IPS DF 6.9 (cell line): Measurements from ENCODE around the gene RASGRP4.

ENCODE experiments used
- DNase-seq: peaks from one replicate; pipeline ENCODE4 v3.0.0-alpha.2; 2013; ENCODE audit warnings: low read depth, low spot score
- H3K27ac ChIP-seq: one replicate; pipeline ENCODE4 v1.5.1; 2013; ENCODE audit warnings: low read length, control low read depth
- H3K27me3 ChIP-seq: 2 replicates; pipeline ENCODE4 v1.6.1; 2013; ENCODE audit warnings: mild to moderate bottlenecking, low read length; ENCODE audit not compliant: control insufficient read depth, insufficient read depth
- H3K36me3 ChIP-seq: 2 replicates; pipeline ENCODE4 v1.6.1; 2013; ENCODE audit warnings: low read length; ENCODE audit not compliant: control insufficient read depth, insufficient read depth
- H3K4me1 ChIP-seq: 2 replicates; pipeline ENCODE4 v1.6.1; 2013; ENCODE audit warnings: low read length; ENCODE audit not compliant: control insufficient read depth, insufficient read depth
- H3K4me3 ChIP-seq: 2 replicates; pipeline ENCODE4 v1.5.1; 2013; ENCODE audit warnings: mild to moderate bottlenecking, low read length
- H3K9me3 ChIP-seq: 2 replicates; pipeline ENCODE4 v1.6.1; 2013; ENCODE audit warnings: low read length, inconsistent platforms; ENCODE audit not compliant: control insufficient read depth, insufficient read depth
- WGBS: extraction: QIAGEN DNeasy Blood & Tissue Kit; methylation state at CpG from one replicate; pipeline ENCODE4 v1.1.7; 2013; ENCODE audit warnings: mixed read lengths, missing lambda C conversion rate; ENCODE audit not compliant: insufficient read length, insufficient coverage; 5-methylcytosine and 5-hydroxymethylcytosine counted together

Gene RASGRP4

DNA sequence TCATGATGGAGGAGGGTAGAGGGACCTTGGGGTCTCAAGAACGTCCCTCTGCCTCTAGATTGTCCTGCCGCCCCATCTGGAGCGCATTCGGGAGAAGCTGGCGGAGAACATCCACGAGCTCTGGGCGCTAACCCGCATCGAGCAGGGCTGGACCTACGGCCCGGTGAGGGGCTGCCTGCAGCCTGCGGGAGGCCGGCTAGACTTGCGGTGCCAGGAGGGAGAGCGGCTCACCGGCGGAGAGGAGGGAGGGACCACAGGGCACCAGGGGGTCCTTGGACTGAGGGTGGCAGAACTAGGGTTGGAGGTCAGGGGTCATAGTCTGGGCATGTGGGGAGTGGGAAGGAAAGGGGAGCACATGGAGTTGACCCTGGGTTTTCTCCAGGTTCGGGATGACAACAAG is 37.3 kb upstream of the RASGRP4 start:
- DNase-seq: no peak
- Histone ChIP-seq H3K4me3 (no peak overlapping the region), H3K27me3 (no peaks in the 10 kb centered on the region), H3K4me1 (no peaks in the 10 kb centered on the region; the same call in 1 of the 2 replicates), H3K9me3 (no peaks in the 10 kb centered on the region), H3K36me3 (peaks cover 31% of the 10 kb centered on the region), H3K27ac (no peak overlapping the region)
- no CpG with 5 or more reads among the region's 18 CpGs for WGBS

DNA sequence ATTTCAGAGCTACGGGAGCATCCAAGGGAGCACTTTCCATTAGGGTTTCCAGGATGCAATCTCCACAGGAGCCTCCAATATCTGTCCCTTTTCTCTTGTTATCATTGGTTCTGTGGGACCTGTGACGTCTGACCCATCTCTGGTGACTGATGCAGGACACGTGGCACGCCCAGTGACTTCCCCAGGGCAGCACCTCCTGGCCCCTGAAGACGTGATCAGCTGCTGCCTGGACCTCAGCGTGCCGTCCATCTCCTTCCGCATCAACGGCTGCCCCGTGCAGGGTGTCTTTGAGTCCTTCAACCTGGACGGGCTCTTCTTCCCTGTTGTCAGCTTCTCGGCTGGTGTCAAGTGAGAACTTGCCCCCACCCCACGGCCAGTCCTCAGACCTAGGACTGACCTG is 33.0 kb upstream of the RASGRP4 start:
- Histone ChIP-seq H3K27me3 (no peaks in the 10 kb centered on the region), H3K4me1 (no peaks in the 10 kb centered on the region), H3K4me3 (no peak overlapping the region), H3K36me3 (peaks cover 20% of the 10 kb centered on the region), H3K9me3 (no peaks in the 10 kb centered on the region), H3K27ac (no peak overlapping the region)
- no CpG with 5 or more reads among the region's 13 CpGs for WGBS
- no peak for DNase-seq

DNA sequence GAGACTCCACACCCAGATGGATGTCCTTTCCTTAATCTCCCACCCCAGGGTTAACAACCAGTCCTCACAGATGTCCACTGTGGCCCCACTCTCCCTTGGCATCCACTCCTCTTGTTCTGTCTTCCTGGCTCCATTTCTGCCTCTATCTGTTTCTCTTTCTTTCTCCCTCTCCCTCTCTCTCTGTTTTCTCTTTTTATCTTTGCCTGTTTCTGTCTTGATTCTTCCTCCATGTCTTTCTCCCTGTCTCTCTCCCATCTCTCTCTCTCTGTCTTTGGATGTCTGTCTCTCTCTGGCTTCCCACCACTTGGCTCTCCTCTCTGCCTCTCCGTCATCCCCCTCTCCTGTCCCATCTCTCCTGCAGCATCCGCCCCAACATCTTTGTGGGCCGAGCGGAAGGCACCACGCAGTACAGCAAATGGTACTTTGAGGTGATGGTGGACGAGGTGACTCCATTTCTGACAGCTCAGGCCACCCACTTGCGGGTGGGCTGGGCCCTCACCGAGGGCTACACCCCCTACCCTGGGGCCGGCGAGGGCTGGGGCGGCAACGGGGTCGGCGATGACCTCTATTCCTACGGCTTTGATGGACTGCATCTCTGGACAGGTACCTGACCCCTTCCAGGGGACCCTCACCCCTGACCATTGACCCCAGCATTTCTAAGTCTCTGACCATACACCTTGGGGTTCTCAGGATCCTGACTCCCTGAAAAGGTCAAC is 31.8 kb upstream of the RASGRP4 start:
- no CpG with 5 or more reads among the region's 15 CpGs for WGBS
- H3K9me3 ChIP-seq: no peaks in the 10 kb centered on the region
- H3K4me1 ChIP-seq: no peaks in the 10 kb centered on the region
- no peaks in the 10 kb centered on the region for H3K27me3 ChIP-seq
- no peak for DNase-seq
- no peak overlapping the region for H3K27ac ChIP-seq
- H3K36me3 ChIP-seq: peaks cover 20% of the 10 kb centered on the region
- H3K4me3 ChIP-seq: no peak overlapping the region

DNA sequence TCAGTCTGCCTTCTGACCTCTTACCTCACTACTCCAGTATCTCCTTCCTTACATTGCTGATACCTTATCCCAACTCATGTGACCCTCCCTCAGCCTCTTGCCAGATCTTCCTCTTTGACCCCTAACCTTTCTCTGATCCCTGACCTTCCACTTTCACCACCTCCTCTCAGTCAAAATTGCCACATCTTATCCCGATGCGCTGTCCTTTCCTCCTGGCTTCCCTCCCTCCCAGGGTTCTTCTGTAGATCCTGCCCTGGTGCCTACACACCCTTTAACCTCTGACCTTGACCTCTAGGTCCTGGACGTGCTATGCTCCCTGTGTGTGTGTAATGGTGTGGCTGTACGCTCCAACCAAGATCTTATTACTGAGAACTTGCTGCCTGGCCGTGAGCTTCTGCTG is 31.2 kb upstream of the RASGRP4 start:
- no peak overlapping the region for H3K4me3 ChIP-seq
- no peaks in the 10 kb centered on the region for H3K9me3 ChIP-seq
- peaks cover 20% of the 10 kb centered on the region for H3K36me3 ChIP-seq
- H3K27me3 ChIP-seq: no peaks in the 10 kb centered on the region
- no peak overlapping the region for H3K27ac ChIP-seq
- DNase-seq: no peak
- H3K4me1 ChIP-seq: peaks cover 3% of the 10 kb centered on the region; the same call in 1 of the 2 replicates
- no CpG with 5 or more reads among the region's 5 CpGs for WGBS

DNA sequence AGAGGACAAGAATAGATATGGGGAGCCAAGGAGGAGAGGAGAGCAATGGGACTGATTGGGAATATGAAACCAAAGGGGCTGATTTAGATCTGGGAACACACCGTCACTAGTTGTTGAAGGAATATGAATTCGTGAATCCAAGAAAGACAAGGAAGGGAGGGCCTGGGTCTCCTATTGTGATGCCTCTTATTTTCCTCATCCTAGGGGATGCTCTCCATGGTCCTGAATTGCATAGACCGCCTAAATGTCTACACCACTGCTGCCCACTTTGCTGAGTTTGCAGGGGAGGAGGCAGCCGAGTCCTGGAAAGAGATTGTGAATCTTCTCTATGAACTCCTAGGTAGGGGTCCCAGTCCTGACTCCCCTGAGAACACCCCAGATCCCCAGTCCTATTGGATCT is 29.0 kb upstream of the RASGRP4 start:
- Histone ChIP-seq H3K4me3 (no peak overlapping the region), H3K9me3 (no peaks in the 10 kb centered on the region), H3K27me3 (no peaks in the 10 kb centered on the region), H3K27ac (no peak overlapping the region), H3K36me3 (peaks cover 19% of the 10 kb centered on the region), H3K4me1 (peaks cover 3% of the 10 kb centered on the region; the same call in 1 of the 2 replicates)
- no peak for DNase-seq
- no CpG with 5 or more reads among the region's 4 CpGs for WGBS

DNA sequence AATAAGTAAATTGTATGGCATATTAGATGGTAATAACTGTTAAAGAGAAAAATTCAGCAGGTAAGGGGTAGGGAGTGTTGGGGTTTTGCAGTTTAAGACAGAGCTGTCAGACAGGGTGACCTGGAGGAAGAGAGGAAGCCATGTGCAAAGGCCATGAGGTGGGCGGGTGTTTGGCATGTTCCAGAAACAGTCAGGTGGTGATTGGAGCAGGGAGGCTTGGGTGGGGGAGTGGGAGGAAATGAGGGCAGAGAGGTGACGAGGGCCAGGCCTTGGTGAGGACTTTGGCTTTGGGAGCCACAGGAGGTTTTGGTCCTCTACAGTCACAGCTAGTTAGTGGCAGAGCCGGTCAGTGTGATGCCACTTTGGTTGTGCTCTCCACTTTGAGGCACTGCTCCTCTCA is 27.6 kb upstream of the RASGRP4 start:
- peaks cover 12% of the 10 kb centered on the region for H3K36me3 ChIP-seq
- no peak overlapping the region for H3K27ac ChIP-seq
- peaks cover 3% of the 10 kb centered on the region; the same call in 1 of the 2 replicates for H3K4me1 ChIP-seq
- H3K27me3 ChIP-seq: no peaks in the 10 kb centered on the region
- H3K4me3 ChIP-seq: no peak overlapping the region
- no CpG with 5 or more reads among the region's 3 CpGs for WGBS
- no peak for DNase-seq
- H3K9me3 ChIP-seq: no peaks in the 10 kb centered on the region

DNA sequence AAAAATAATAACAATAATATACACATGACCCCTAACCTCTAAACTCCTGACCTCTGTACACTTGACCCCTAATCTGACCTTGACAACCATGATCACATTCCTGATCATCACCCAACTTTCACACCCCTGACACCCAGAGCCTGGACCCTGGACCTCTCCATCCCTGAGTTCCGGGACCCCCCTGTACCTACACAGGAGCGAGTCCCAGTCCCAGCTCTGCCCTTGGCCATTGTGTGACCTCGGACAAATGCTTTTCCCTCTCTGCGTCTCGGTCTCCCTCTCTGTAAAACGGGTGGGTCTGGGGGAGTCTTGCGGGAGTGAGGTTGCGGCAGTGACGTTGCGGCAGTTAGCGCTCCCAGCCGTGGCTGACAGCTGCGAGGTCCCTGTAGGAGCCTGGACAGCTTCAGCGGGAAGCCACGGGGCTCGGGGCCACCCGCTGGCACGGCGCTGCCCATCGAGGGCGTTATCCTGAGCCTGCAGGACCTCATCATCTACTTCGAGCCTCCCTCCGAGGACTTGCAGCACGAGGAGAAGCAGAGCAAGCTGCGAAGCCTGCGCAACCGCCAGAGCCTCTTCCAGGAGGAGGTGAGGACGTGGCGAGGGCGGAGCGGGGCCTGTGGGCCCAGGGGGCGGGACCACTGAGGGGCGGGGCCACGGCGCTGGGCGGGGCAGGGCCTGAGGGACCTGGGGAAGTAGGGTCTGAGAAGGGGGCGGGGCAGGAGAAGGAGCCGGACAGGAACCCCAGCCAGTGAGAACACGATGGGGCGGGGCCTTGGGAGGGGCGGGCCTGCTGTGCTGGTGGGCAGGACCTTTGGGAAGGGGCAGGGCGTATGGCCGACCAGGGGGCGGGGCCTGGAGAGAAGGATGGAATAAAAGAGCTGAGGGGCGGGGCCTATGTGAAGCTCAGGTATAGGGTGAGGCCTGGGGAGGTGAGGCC is 26.7 kb upstream of the RASGRP4 start:
- Histone ChIP-seq H3K9me3 (no peaks in the 10 kb centered on the region), H3K27me3 (no peaks in the 10 kb centered on the region), H3K4me1 (peaks cover 3% of the 10 kb centered on the region; the same call in 1 of the 2 replicates), H3K4me3 (no peak overlapping the region), H3K36me3 (peaks cover 9% of the 10 kb centered on the region), H3K27ac (no peak overlapping the region)
- peak; percentile 84 for DNase-seq
- WGBS: no CpG with 5 or more reads among the region's 45 CpGs

DNA sequence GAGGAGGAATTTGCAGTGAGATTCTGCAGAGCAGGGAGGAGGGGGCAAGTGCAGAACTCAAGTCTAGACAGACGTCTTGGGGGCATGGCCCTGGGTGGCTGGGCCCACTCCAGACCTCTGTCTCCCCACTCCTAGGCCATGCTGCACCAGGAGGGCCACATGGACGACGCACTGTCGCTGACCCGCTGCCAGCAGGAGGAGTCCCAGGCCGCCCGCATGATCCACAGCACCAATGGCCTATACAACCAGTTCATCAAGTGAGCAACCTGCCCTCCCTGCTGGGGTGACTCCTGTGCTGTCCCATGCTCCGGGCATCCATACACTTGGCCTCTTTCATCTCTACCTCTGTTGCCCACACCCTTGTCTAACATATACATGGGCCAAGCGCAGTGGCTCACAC is 25.6 kb upstream of the RASGRP4 start:
- no peak overlapping the region for H3K27ac ChIP-seq
- H3K36me3 ChIP-seq: peaks cover 4% of the 10 kb centered on the region
- H3K9me3 ChIP-seq: no peaks in the 10 kb centered on the region
- H3K4me3 ChIP-seq: no peak overlapping the region
- WGBS: no CpG with 5 or more reads among the region's 9 CpGs
- no peak for DNase-seq
- H3K27me3 ChIP-seq: no peaks in the 10 kb centered on the region
- H3K4me1 ChIP-seq: peaks cover 3% of the 10 kb centered on the region; the same call in 1 of the 2 replicates

DNA sequence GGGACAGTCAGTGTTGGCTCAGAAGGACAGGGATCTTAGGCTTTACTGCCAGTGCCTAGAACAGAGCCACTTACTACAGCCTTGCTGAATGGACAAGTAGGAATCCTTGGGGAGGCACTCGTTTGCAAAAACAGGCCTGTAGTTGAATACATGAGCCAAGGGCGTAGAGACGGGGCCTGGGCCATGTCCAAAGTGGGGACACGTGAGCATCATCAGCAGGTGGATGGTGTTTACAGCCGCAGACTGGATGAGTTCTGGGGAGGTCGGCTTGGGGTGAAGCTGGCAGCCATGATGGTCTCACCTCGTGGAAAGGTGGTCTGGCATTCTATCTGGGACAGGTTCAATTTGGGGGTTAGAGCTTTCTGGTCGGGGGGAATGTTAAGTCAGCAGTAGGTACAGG is 25.0 kb upstream of the RASGRP4 start:
- no peak for DNase-seq
- Histone ChIP-seq H3K36me3 (peaks cover 4% of the 10 kb centered on the region), H3K27ac (no peak overlapping the region), H3K4me1 (peaks cover 3% of the 10 kb centered on the region; the same call in 1 of the 2 replicates), H3K27me3 (no peaks in the 10 kb centered on the region), H3K4me3 (no peak overlapping the region), H3K9me3 (no peaks in the 10 kb centered on the region)
- WGBS: no CpG with 5 or more reads among the region's 8 CpGs

DNA sequence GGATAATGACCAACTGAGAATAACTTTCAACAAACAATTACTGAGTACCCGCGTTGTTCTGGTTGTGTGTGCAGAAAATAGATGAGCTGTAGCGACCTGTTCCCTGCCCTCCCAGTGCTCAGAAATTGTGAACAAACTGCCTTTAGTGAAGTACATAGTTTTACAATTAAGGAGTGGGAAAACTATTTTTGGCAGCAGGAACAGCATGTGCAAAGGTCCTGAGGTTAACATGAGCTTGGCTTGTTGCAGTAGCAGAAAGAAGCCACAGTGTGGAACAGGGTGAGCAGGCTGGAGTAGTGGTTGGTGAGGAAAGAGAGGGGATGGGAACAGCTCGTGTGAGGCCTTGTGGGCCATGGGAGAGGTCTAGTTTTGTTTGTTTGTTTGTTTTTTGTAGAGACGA is 23.5 kb upstream of the RASGRP4 start:
- no peak overlapping the region for H3K4me3 ChIP-seq
- no peak for DNase-seq
- H3K9me3 ChIP-seq: no peaks in the 10 kb centered on the region
- no CpG with 5 or more reads among the region's 5 CpGs for WGBS
- H3K4me1 ChIP-seq: peaks cover 3% of the 10 kb centered on the region; the same call in 1 of the 2 replicates
- H3K27me3 ChIP-seq: no peaks in the 10 kb centered on the region
- H3K27ac ChIP-seq: no peak overlapping the region
- peaks cover 4% of the 10 kb centered on the region for H3K36me3 ChIP-seq
